Ascending aorta (tissue), 2 donors: ENCODE measurements around the gene CETN1. TPM values are rescaled to one million over a fixed set of nuclear protein-coding genes. Genes with fewer than 3 reads are reported as not detected.

Experiments
- DNase-seq, 2 donors: peaks; one replicate each; pipeline ENCODE4 v3.0.0-alpha.2; 2019; ENCODE audit warnings: low spot score in 2 of 2
- H3K27ac ChIP-seq, 2 donors: fragments of 200-600 bp; sonication (generic); one replicate each; pipeline ENCODE4 v1.5.1; 2016 to 2017; ENCODE audit warnings: mild to moderate bottlenecking in 1 of 2
- H3K27me3 ChIP-seq: fragments of 200-600 bp; sonication (generic); one replicate; pipeline ENCODE4 v1.5.1; 2017
- H3K36me3 ChIP-seq, 2 donors: fragments of 200-600 bp; sonication (generic); one replicate each; pipeline ENCODE4 v1.5.1; 2016
- H3K4me1 ChIP-seq, 2 donors: fragments of 200-600 bp; sonication (generic); one replicate each; pipeline ENCODE4 v1.5.1; 2016 to 2017; ENCODE audit warnings: mild to moderate bottlenecking in 1 of 2
- H3K4me3 ChIP-seq, 2 donors: fragments of 200-600 bp; sonication (generic); one replicate each; pipeline ENCODE4 v1.5.1; 2016 to 2017; ENCODE audit warnings: mild to moderate bottlenecking in 1 of 2
- H3K9me3 ChIP-seq, 2 donors: fragments of 200-600 bp; sonication (generic); one replicate each; pipeline ENCODE4 v1.5.1; 2016
- CTCF ChIP-seq, 3 experiments: fragments of 200-600 bp in 2 of 3; fragments of 450-650 bp in 1 of 3; sonication (generic) in 2 of 3; IDR thresholded peaks; one replicate each; pipeline ENCODE4 v1.5.1; 2016 to 2019; ENCODE audit warnings: antibody characterized with exemption in 3 of 3, mild to moderate bottlenecking in 1 of 3, moderate library complexity in 1 of 3
- intact Hi-C: fragments of 100-400 bp; cut with DNase I; formaldehyde crosslinking; loops from one replicate; pipeline ENCODE4 v1.15.1; 2023
- total RNA-seq: library from RNA; depleted of rRNA; stranded (reverse); fragments of >200 nt; gene quantifications from one replicate; pipeline ENCODE4 v1.1.0, GENCODE V29; 2016

Gene CETN1
- total RNA-seq, 1 donor from 2014 or later = not detected

GRCh38 chr18:572831-573289, 7.3 kb upstream of the CETN1 start:
- intact Hi-C loops = no loop called here
- H3K9me3 ChIP-seq = no peaks in the 10 kb centered on the region

GRCh38 chr18:573385-573784, 6.8 kb upstream of the CETN1 start:
- TF ChIP-seq CTCF (IDR thresholded peaks at IDR 0.05) = no peak
- peaks cover 0 to 9% of the 10 kb centered on the region in 2 donors for H3K4me1 ChIP-seq
- no peak overlapping the region for H3K27ac ChIP-seq
- intact Hi-C loops = no loop called here
- no peaks in the 10 kb centered on the region for H3K36me3 ChIP-seq
- H3K9me3 ChIP-seq = no peaks in the 10 kb centered on the region
- no peak overlapping the region for H3K4me3 ChIP-seq
- H3K27me3 ChIP-seq = no peaks in the 10 kb centered on the region
- no peak for DNase-seq

More at GRCh38 chr18:572831-573289, 7.3 kb upstream of the CETN1 start:
- DNase-seq = no peak
- H3K27me3 ChIP-seq = no peaks in the 10 kb centered on the region
- H3K36me3 ChIP-seq = no peaks in the 10 kb centered on the region
- TF ChIP-seq CTCF (IDR thresholded peaks at IDR 0.05) = no peak
- H3K4me1 ChIP-seq = peaks cover 0 to 9% of the 10 kb centered on the region in 2 donors
- H3K4me3 ChIP-seq = no peak overlapping the region
- no peak overlapping the region for H3K27ac ChIP-seq

GRCh38 chr18:574149-574860, 5.9 kb upstream of the CETN1 start:
- H3K27me3 ChIP-seq = no peaks in the 10 kb centered on the region
- H3K4me3 ChIP-seq = peak overlapping the region in 1 of 2 donors; percentile 2
- H3K36me3 ChIP-seq = no peaks in the 10 kb centered on the region
- H3K27ac ChIP-seq = no peak overlapping the region
- TF ChIP-seq CTCF (IDR thresholded peaks at IDR 0.05) = no peak
- intact Hi-C loops = no loop called here
- no peak for DNase-seq
- no peaks in the 10 kb centered on the region for H3K9me3 ChIP-seq
- H3K4me1 ChIP-seq = peaks cover 0 to 9% of the 10 kb centered on the region in 2 donors

- Histone ChIP-seq H3K27ac (no peak overlapping the region), H3K27me3 (no peaks in the 10 kb centered on the region), H3K4me3 (no peak overlapping the region), H3K9me3 (no peaks in the 10 kb centered on the region), H3K4me1 (peaks cover 0 to 9% of the 10 kb centered on the region in 2 donors), H3K36me3 (no peaks in the 10 kb centered on the region)
- TF ChIP-seq CTCF (IDR thresholded peaks at IDR 0.05) = no peak
- intact Hi-C loops = no loop called here
- DNase-seq = no peak
Measured at GRCh38 chr18:574865-575645, 5.1 kb upstream of the CETN1 start.

- TF ChIP-seq CTCF (IDR thresholded peaks at IDR 0.05) = no peak
- intact Hi-C loops = no loop called here
- no peak overlapping the region for H3K4me3 ChIP-seq
Measured at GRCh38 chr18:576924-577323, 3.3 kb upstream of the CETN1 start.

More at GRCh38 chr18:576924-577323, 3.3 kb upstream of the CETN1 start:
- no peak for DNase-seq
- Histone ChIP-seq H3K36me3 (no peaks in the 10 kb centered on the region), H3K27ac (no peak overlapping the region), H3K27me3 (no peaks in the 10 kb centered on the region), H3K9me3 (no peaks in the 10 kb centered on the region), H3K4me1 (peaks cover 0 to 9% of the 10 kb centered on the region in 2 donors)
